Retina (tissue), 1 donor: ENCODE measurements around the gene OR2H1.
"Not testable (repeated sequence)": the region's sequence is repeated elsewhere in the genome, so short reads cannot be mapped to it uniquely, and the experiment has no call there.

ENCODE experiments used
- DNase-seq: peaks from one replicate; pipeline ENCODE4 v3.0.0-alpha.2; 2016

Gene OR2H1

DNA sequence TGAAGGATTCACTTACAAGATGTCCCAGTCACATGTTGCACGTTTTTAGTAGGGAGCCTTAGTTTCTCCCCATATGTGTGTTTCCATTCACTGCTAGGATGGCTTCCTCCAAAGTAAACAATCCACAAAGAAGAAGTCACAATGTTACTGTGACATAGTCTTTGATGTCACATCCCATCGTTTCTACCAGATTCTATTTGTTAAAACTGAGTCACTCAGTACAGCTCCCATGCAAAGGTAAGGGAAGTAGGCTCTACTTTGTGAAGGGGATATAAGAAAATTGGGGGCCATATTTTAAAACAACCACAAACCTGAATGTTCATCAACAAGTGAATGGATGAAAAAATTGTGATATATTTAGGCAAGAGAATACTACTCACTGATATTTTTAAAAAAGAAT, at the start of gene OR2H1, which contains the start of gene OR11A1:
OR2H1 (plus strand) TSS at position 185 of the 400 bp plus-strand sequence. CDS start 4,615 bp downstream, outside the sequence.
OR11A1 (minus strand) TSS at position 101 of the 400 bp plus-strand sequence. CDS start 29,430 bp downstream, outside the sequence.
- DNase-seq, result no peak

DNA sequence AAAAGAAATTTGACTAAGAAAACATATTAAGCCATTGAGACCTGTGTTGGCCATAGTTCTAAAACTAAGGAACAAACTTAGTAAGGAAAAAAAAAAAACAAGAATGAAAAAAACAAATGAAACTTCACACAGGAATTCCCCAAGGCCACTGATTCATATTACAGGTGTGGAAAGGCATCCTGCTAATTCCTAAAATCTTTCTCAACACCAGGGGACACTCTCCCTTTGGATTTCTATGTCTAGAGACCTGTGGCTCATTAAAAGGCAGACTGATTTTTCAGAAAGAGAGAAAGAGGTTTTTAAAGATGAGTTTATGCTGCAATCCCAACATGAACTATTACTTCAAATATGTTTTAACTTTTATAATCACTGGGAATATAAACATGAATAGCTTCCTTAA, 42.4 kb upstream of the OR2H1 start, which contains the start of gene OR12D1:
OR12D1 (plus strand) TSS at position 341 of the 400 bp plus-strand sequence.
- no peak for DNase-seq

- DNase-seq, result no peak
These were observed 37.4 kb upstream of the OR2H1 start for GRCh38 chr6:29419516-29419915.

- DNase-seq, result no peak
These were observed 32.8 kb upstream of the OR2H1 start for GRCh38 chr6:29424168-29424567.

- DNase-seq, result no peak
These were observed 32.4 kb upstream of the OR2H1 start for GRCh38 chr6:29424575-29424974.

GRCh38 chr6:29425075-29425474, 31.9 kb upstream of the OR2H1 start:
- DNase-seq, result no peak

- no peak for DNase-seq
These were observed 30.3 kb upstream of the OR2H1 start for GRCh38 chr6:29426654-29427053.

DNA sequence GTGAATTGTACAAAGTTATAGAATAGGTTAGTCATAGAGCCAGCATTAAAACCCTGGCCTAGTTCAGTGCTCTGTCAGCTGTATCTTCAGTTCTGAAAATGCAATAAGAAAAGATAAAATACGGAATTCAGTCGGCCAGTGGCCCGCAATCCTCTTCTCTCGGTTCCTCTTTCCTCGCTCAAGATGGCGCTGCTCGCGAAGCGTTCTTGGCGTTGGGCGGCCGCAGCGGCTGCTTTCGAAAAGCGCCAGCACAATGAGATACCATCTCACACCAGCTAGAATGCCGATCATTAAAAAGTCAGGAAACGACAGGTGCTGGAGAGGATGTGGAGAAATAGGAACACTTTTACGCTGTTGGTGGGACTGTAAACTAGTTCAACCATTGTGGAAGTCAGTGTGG, 20.2 kb upstream of the OR2H1 start:
- DNase-seq, result not testable (repeated sequence)

DNA sequence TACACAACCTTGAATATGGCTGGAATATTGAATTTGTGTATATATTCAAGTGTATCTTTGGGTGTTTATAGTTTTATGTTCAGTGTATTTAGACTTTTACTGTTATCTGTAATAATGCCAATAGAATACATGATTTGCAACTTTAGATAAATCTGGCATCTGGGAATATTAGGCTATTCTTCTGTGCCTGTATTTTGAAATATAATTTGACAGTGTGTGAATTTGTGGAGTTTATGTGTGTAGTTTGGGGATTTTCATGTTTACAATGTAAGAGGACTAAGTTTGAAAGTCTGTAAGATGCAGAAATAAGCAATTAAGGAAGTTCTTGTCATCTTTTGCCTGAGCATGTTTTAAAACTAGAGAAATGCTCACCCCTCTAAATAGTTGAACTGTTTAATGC, 17.9 kb upstream of the OR2H1 start, which contains the start of gene OR10C1:
OR10C1 (plus strand) TSS at position 301 of the 400 bp plus-strand sequence. CDS start 710 bp downstream, outside the sequence.
- DNase-seq, result no peak

DNA sequence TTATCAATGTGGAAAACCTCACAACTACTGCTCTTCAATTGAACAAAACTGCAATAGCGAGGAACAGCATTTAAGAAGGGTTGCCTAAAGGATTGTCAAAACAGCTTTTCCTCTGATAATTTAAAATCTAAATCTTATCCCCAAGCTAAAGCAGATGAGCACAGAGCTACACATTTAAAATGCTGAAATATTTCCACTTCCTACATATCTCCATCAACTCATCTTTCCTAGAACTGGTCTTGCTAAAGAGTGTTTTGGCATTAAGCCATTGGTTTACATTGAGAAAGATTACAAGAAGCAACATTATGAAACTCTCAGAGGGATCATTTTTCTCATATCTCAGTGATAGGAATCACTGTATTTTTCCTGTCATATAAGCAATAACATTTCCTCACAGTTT, 14.2 kb upstream of the OR2H1 start:
- DNase-seq, result no peak

GRCh38 chr6:29444031-29444430, 12.9 kb upstream of the OR2H1 start:
- DNase-seq, result not testable (repeated sequence)

- DNase-seq, result no peak
These were observed 9.3 kb upstream of the OR2H1 start for GRCh38 chr6:29447670-29448069.

DNA sequence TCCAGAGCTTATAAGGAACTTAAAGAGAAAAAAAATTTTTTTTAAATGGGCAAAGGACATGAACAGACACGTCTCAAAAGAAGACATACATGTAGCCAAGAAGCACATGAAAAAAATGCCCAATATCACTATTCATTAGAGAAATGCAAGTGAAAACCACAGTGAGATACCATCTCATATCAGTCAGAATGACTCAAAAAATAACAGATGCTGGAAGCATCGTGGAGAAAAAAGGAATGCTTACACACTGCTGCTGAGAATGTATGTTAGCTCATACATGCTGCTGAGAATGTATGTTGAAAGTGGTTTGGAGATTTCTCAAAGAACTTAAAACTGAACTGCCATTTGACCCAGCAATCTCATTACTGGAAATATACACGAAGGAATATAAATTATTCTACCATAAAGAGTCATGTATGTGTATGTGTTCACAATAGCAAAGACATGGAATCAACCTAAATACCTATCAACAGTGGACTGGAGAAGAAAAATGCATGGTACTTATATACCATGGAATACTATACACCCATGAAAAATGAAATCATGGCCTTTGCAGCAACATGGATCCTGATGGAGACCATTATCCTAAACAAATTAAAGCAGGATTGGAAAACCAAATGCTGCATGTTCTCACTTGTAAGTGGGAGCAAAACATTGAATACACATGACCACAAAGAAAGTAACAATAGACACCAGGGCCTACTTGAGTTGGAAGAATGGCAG, 5.3 kb upstream of the OR2H1 start:
- DNase-seq, result no peak

DNA sequence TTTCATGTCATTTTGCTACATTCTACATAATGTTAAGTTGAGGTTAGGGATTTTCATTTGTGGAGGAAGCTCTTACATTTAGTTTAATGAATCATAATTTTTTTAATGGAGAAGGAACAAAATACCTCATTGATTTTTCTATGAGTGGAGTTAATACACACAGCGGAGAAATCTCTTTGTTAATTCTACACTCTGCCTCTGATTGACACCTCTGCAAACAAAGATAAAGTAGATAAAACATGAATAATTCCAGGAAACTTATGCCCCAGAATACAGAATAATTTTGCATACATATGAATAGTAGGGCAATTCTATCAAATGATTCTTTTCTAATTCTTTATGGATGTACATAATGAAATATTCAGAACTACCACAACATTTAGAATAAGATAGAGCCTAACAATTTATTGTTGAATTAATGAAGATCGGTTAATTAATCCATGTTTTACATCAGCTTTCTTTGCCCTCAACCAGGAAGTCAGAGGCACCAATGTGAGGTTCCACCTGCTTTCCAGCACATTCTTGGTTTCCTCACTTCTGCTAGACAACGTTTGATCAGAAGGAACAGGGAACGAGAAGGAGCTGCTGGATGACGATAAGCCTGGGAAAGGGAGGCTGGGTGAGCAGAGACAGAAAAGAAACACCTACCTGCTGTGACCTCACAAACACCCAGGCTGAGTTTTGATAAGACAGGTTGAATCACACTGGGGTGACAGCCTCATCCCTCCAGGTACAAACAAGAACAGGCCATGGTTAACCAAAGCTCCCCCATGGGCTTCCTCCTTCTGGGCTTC, 4.3 kb downstream of the OR2H1 start:
- no peak for DNase-seq

GRCh38 chr6:29462022-29462421, 5.1 kb downstream of the OR2H1 start:
- DNase-seq, result no peak

GRCh38 chr6:29465279-29465678, 8.3 kb downstream of the OR2H1 start:
- DNase-seq, result no peak

DNA sequence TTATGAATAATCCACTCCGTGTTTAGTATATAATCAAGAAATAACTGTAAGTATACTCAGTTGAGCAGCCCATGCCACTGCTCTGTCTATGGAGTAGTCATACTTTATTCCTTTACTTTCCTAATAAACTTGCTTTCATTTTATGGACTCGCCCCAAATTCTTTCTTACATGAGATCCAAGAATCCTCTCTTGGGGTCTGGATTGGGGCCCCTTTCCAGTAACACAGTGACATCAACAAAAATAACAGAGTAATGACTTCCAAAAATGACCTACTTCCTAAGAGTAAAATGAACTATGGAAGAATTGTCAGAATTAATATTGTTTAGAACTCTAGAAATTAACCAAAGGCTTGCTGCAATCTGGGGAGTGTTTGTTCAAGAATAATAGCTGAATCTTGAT, 8.8 kb downstream of the OR2H1 start:
- DNase-seq, result no peak

- DNase-seq, result no peak
These were observed 9.3 kb downstream of the OR2H1 start for GRCh38 chr6:29466241-29466640.

GRCh38 chr6:29474996-29475395, 18.0 kb downstream of the OR2H1 start:
- no peak for DNase-seq

DNA sequence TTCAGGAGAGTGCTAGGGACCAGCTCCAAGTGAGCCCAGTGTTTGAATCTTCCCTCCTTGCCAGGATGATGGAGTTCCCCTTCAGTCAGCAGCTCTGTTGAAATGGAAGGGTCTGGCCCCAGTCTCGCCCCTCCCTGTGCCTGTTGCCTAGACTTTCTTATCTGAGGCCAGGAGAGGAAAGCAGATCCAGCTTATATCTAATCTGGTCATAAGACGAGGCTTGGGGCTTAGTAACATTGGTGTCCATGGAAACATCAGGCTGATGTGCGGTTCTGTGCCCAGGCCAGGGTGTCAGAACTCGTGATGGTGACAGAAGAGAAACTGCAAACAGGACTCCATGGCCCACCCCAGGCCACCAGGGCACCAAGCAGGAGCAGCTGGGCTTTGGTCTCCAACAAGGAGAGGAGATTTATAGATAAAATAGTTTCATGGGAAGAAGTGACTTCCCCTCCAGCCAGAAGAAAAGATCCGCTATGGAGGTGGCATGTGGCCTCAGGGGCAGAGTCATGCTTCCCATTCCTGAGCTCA, 21.0 kb downstream of the OR2H1 start:
- DNase-seq, result no peak

- DNase-seq, result no peak
These were observed 21.8 kb downstream of the OR2H1 start for GRCh38 chr6:29478740-29479139.

- DNase-seq, result no peak
These were observed 22.6 kb downstream of the OR2H1 start for GRCh38 chr6:29479560-29479959.

DNA sequence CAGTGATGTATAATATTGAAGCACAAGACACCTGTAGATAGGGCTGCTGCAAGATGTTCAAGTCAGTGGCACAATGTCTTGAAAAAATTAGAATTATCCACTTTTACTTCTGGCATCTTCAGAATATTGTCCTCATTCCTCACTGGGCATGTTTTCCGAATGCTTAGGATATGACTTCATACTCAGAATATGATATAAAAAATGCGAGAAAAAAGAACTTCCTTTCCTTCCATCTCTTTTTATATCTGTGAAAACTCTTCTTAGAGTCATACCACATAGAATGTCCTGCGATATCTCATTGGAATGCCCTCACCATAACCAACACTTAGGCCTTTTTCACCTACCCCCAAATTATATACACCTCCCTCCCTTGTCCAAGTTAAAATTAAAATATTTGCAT, 26.2 kb downstream of the OR2H1 start:
- DNase-seq, result no peak

DNA sequence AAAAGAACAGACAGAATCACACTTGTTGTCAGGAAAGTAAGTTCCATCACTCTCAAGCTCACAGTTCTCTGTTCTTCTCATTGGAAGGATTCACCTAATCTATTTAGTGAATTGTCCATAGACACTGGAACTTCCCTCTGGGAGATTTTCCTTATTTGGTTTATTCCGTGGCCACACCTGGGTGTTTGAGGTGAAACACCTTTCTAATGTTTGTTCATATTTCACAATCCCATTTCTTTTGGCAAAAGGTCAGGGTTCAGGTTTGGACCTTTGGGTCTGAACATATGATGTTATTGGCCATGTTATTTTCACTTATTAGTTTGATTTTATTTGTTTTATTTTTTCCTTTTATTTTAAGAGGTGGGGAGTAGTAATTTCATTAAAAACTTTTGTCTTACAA, 26.8 kb downstream of the OR2H1 start:
- DNase-seq, result no peak
